Measurements from ENCODE around the gene OR3A3. TPM values are rescaled to one million over a fixed set of nuclear protein-coding genes. Genes with fewer than 3 reads are reported as not detected.
"Not testable (repeated sequence)": the region's sequence is repeated elsewhere in the genome, so short reads cannot be mapped to it uniquely, and the experiment has no call there.

Gene OR3A3
- not detected for total RNA-seq

DNA sequence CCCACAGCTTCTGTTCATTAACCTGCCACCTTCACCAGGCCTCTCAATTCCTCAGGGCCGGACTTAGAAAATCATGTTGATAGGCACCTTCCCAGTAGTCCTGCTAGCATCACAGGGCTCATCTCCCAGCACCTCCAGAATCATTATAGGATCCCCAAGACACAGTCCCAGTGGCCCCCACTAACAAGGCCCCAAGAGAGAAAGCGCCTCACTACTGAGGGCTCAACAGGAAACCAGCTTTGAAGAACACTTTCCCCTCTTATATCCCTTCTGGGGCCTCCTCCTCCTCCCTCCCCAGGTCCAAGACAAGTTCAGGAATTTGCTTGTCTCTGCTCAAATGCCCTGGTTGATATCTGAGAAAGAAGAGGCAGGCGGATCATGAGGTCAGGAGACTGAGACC, at the start of gene OR3A3:
Gene OR3A3 (plus strand): TSS at position 301 of the 400 bp plus-strand sequence.
- no peak for DNase-seq (ENCODE audit: low spot score in 2 of 2)
- Histone ChIP-seq H3K36me3 (no peaks in the 10 kb centered on the region), H3K4me1 (no peaks in the 10 kb centered on the region), H3K9me3 (peaks cover 0 to 33% (median 2%) of the 10 kb centered on the region in 4 donors), H3K4me3 (no peak within 1 kb of the TSS), H3K27ac (no peak within 1 kb of the TSS), H3K27me3 (no peaks in the 10 kb centered on the region)
- TF ChIP-seq, protein P1, sequence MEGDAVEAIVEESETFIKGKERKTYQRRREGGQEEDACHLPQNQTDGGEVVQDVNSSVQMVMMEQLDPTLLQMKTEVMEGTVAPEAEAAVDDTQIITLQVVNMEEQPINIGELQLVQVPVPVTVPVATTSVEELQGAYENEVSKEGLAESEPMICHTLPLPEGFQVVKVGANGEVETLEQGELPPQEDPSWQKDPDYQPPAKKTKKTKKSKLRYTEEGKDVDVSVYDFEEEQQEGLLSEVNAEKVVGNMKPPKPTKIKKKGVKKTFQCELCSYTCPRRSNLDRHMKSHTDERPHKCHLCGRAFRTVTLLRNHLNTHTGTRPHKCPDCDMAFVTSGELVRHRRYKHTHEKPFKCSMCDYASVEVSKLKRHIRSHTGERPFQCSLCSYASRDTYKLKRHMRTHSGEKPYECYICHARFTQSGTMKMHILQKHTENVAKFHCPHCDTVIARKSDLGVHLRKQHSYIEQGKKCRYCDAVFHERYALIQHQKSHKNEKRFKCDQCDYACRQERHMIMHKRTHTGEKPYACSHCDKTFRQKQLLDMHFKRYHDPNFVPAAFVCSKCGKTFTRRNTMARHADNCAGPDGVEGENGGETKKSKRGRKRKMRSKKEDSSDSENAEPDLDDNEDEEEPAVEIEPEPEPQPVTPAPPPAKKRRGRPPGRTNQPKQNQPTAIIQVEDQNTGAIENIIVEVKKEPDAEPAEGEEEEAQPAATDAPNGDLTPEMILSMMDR (IDR thresholded peaks at IDR 0.05) = no peak
- TF ChIP-seq EP300 (IDR thresholded peaks at IDR 0.05) (no peak), POLR2A (IDR thresholded peaks at IDR 0.05) (no peak)
- 76 to 80% methylated on average over 3 of the region's 3 CpGs for WGBS, 2 donors

DNA sequence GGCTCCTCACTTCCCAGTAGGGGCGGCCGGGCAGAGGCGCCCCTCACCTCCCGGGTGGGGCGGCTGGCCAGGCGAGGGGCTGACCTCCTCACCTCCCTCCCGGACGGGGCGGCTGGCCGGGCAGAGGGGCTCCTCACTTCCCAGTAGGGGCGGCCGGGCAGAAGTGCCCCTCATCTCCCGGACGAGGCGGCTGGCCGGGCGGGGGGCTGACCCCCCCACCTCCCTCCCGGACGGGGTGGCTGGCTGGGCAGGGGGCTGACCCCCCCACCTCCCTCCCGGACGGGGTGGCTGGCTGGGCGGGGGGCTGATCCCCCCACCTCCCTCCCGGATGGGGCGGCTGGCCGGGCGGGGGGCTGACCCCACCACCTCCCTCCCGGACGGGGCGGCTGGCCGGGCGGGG, 40.0 kb upstream of the OR3A3 start:
- not testable (repeated sequence) for H3K36me3 ChIP-seq; H3K4me3 ChIP-seq; H3K4me1 ChIP-seq; H3K27me3 ChIP-seq; H3K27ac ChIP-seq; DNase-seq (ENCODE audit: low spot score in 2 of 2)
- H3K9me3 ChIP-seq = peaks cover 0 to 43% (median 2%) of the 10 kb centered on the region in 4 donors
- no CpG with 5 or more reads among the region's 31 CpGs for WGBS, 2 donors

DNA sequence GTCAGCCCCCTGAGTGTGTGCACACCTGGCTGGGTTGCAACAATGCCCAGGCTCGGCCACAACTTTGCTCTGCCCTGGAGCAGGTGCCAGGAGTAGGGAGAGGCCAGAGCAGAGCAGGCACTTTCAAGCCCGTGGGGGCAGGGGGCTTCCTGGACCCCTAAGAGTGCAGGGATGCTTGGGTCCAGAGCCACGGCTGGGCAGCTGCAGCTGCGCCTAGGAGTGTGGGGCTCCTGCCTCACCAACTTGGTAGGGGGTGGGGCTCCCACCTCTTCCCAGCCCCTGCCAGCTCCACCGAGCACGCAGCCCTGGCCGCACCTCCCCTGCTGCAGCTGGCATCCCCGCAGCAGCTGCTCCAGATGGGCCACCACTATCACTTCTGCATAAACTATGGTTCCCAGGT, 32.8 kb upstream of the OR3A3 start:
- no peak overlapping the region for H3K4me3 ChIP-seq
- no peaks in the 10 kb centered on the region for H3K4me1 ChIP-seq
- no peaks in the 10 kb centered on the region for H3K27me3 ChIP-seq
- no peaks in the 10 kb centered on the region for H3K36me3 ChIP-seq
- WGBS, 2 donors = 83 to 88% methylated on average over 5 of the region's 8 CpGs
- H3K9me3 ChIP-seq = peaks cover 0 to 16% (median 2%) of the 10 kb centered on the region in 4 donors
- no peak overlapping the region for H3K27ac ChIP-seq
- DNase-seq (ENCODE audit: low spot score in 2 of 2) = no peak
- TF ChIP-seq EP300 (IDR thresholded peaks at IDR 0.05) (no peak), POLR2A (IDR thresholded peaks at IDR 0.05) (no peak)
- TF ChIP-seq, protein P1 (IDR thresholded peaks at IDR 0.05) = no peak

DNA sequence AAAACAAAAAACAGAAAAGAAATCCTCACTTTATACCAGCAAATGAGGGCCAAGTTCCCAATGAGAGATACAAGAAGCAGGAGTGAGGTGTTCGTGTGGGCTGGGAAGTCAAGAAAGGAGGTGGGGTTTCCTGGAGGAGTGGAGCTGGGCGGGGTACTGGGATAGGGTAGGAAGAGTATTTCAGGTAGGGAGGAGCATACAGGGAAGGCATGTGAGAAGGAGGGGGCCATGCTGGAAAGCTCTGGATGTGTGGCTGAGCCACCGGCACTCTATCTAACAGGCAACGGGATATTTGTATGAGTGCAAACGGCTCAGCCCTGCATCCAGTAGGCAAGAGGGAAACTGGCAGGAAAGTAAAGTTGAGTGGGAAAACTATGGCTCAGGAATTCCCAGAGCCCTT, 29.2 kb upstream of the OR3A3 start:
- 75% methylated on average over 5 of the region's 5 CpGs for WGBS, 2 donors
- DNase-seq (ENCODE audit: low spot score in 2 of 2) = no peak
- no peak overlapping the region for H3K4me3 ChIP-seq
- H3K27ac ChIP-seq = no peak overlapping the region
- TF ChIP-seq POLR2A (IDR thresholded peaks at IDR 0.05) = no peak
- no peak for TF ChIP-seq EP300 (IDR thresholded peaks at IDR 0.05)
- TF ChIP-seq, protein P1 (IDR thresholded peaks at IDR 0.05) = no peak
- H3K36me3 ChIP-seq = no peaks in the 10 kb centered on the region
- no peaks in the 10 kb centered on the region for H3K4me1 ChIP-seq
- H3K27me3 ChIP-seq = peaks cover 0 to 19% of the 10 kb centered on the region in 2 donors
- H3K9me3 ChIP-seq = peaks cover 0 to 7% (median 0%) of the 10 kb centered on the region in 4 donors

DNA sequence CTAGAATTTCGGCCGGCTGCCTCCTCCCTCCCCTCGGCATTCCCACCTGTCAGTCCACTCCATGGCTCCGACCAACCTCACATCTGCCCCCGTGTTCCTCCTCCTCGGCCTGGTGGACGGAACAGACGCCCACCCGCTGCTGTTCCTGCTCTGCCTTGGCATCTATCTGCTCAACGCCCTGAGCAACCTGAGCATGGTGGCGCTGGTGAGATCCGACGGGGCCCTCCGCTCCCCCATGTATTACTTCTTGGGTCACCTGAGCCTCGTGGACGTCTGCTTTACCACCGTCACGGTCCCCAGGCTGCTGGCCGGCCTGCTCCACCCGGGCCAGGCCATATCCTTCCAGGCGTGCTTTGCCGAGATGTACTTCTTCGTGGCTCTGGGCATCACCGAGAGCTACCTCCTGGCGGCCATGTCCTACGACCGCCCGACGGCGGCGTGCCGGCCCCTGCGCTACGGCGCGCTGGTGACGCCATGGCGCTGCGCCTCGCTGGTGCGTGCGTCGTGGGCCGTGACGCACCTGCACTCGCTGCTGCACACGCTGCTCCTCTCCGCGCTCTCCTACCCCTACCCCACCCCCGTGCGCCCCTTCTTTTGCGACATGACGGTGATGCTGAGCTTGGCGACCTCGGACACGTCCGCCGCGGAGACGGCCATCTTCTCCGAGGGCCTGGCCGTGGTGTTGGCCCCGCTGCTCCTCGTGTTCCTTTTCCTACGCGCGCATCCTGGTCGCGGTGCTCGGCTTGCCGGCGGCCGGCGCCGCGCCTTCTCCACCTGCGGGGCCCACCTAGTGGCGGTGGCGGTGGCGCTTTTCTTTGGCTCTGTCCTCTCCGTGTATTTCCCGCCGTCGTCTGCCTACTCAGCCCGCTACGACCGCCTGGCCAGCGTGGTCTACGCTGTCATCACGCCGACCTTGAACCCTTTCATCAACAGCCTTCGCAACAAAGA, 25.0 kb upstream of the OR3A3 start, which contains the start of gene OR3A2:
Gene OR3A2 (minus strand): TSS at position 440 of the 948 bp plus-strand sequence.
- 33 to 35% methylated on average over 64 to 67 of the region's 92 CpGs for WGBS, 2 donors
- peak within 1 kb of the TSS in 1 of 4 donors; percentile 32 for H3K4me3 ChIP-seq
- H3K9me3 ChIP-seq = peaks cover 0 to 7% (median 0%) of the 10 kb centered on the region in 4 donors
- no peak within 1 kb of the TSS for H3K27ac ChIP-seq
- TF ChIP-seq POLR2A (IDR thresholded peaks at IDR 0.05) (no peak), EP300 (IDR thresholded peaks at IDR 0.05) (no peak)
- TF ChIP-seq, protein P1 (IDR thresholded peaks at IDR 0.05) = no peak
- peaks cover 0 to 3% (median 0%) of the 10 kb centered on the region in 3 donors for H3K36me3 ChIP-seq
- peaks cover 0 to 21% of the 10 kb centered on the region in 2 donors for H3K27me3 ChIP-seq
- H3K4me1 ChIP-seq = no peaks in the 10 kb centered on the region
- no peak for DNase-seq (ENCODE audit: low spot score in 2 of 2)
